Ammon's horn (tissue), 1 donor: ENCODE measurements around the gene SRPRA.
"Not testable (repeated sequence)": the region's sequence is repeated elsewhere in the genome, so short reads cannot be mapped to it uniquely, and the experiment has no call there.

Experiments used
- DNase-seq: peaks from one replicate; pipeline ENCODE4 v3.0.0-alpha.2; 2016; ENCODE audit warnings: low spot score

SRPRA gene

DNA sequence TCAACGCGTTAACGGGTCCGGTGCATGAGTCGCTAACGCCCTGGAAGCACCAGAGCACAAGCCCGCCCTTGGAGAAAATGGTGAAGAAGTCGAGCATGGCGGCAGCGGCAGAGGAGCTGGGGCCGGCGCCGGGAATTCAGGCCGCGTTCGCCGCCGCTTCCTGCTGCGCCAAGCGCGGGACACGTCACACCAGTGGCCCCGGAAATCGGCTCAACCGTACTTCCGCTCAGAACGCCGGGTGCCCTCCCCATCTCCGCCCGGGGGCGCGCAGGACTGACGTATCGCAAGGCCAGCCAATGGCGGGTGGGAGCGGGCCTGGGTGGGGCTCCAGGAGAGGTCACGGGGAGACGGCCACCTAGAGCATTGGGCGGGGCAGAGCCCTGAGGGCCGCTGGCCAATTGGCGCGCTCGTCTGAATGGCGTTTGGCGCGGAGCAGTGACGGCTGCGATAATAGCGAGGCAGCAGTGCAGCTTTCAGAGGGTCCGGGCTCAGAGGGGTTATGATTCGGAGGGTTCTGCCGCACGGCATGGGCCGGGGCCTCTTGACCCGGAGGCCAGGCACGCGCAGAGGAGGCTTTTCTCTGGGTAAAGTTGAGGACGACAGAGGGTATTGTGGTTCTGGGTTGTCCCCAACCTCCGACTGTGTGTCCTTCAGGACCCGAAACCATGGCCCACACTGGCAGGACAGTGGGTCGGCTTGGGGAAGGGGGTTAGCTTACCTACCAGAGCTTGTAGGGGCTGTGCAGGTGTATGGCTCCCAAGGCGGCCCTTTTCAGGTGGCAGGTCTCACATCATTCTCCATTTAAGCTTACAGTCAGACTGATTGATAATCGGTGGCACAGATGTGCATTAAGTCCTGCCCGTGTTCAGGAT, at the start of gene SRPRA, which contains the start of gene FOXRED1:
Gene SRPRA, minus strand, starts transcription at position 188 of the 872 bp plus-strand sequence. Its CDS starts 91 bp downstream, at position 97.
Gene FOXRED1, plus strand, starts transcription at position 447 of the 872 bp plus-strand sequence. Its CDS starts 53 bp downstream, at position 500.
- DNase-seq: peak; percentile 99

DNA sequence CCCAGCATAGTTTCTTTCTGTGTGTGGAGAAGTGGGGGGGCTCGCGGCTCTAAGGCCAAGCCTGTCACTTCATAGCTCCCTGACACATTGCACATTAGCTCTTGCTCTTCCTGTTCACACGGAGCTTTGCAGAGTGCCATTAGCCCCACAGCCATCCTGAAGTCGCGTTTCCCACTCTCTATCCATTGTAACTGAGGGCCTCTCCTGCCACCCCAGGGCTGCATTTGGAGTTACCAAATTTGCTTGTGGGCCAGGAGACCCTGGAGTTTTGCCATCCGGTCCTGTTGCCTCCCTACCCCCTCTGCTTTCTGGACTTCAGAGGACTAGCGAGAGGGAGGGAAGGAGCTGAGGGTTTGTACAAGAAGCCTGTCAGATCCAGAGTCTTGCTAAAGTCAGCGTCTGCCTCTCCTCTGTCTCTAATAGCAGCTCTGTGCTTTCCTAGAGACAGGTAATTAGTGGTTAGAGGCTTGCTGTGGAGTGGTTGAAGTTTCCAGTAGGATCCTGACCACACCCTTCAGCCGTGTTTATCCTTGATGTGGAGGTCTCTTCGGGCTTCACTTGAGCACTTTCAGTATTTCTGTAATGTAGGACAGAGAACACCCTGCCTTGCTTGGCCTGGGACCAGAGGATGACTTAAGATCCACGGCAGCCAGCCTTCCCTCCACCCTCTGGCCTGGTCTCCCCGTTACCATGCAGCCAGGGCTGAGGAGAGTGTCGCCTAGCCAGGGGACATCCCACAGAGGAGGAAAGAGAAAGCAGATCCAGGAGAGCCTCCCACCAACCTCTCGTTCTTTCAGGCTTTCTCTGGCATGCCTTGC, 49.3 kb upstream of the SRPRA start:
- DNase-seq: peak; percentile 69

- DNase-seq: no peak
These were observed 48.7 kb upstream of the SRPRA start for GRCh38 chr11:126317432-126317755.

DNA sequence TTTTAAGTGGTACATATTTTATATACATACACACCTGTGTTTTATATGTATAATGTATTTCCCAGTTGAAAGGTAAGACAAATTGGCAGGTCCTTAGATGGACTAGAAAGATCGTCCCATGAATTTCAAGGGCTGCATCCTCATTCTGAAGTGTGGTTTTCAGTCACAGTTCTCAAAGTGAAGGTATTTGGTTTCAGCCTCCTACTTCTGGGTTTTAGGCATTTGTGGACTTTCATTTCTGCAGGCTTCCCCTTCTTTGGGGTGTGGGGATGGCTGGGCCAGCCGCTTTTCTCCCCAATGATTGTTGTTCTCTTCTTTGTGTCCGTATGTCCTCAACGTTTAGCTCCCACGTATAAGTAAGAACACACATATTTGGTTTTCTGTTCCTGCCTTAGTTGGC, 45.1 kb upstream of the SRPRA start:
- DNase-seq: no peak

DNA sequence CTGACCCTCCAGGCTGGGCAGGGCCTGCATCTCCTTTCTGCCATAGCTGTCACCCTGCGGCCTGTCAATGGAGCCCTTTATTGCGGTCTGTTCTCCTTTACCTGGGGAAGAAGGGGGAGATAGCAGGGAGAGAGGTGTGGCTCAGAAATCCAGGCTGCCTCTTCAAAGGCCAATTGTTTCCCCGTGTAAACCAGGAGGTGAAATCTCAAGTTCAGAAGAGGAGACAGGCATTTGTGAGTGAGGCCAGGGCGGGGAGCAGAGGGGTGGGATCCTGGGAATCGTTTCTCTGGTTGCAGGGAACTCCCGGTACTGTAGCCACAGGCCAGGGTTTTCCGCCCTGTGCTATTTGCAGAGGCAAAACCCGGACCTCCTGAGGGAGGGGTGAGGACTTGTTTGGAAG, 44.3 kb upstream of the SRPRA start:
- no peak for DNase-seq

GRCh38 chr11:126311401-126312291, 43.0 kb upstream of the SRPRA start:
- DNase-seq: no peak

DNA sequence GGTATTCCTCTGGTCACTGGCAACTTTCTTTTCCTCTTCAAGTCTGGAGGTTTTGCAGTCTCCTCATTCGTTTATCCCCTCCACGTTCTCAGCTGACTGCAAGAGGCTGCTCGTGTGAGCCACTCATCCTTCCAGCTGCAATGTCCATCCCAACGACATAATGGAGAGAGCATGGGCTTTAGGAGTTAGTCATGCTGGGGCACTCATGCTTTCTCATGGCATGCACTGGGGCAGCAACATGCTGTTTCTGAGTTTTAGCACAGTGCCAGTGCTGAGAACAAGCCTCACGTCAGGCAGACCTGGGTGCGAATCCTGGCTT, 42.3 kb upstream of the SRPRA start:
- DNase-seq: no peak

- DNase-seq: peak; percentile 91
These were observed 41.7 kb upstream of the SRPRA start for GRCh38 chr11:126310200-126310991.

DNA sequence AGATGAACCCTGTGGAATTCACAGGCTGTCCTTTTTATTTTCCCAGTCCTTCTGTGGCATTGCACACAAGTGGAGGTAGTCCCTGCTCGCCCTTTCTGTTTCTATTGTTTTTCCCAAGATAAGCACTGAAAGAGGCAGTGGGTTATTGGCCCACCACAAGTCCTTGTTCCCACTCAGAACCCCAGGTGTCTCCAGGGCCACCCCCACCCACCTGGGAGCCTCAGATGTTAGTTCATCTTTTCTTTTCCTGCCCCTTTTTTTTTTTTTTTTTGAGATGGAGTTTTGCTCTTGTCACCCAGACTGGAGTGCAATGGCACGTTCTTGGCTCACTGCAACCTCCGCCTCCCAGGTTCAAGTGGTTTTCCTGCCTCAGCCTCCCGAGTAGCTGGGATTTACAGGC, 40.1 kb upstream of the SRPRA start:
- not testable (repeated sequence) for DNase-seq

DNA sequence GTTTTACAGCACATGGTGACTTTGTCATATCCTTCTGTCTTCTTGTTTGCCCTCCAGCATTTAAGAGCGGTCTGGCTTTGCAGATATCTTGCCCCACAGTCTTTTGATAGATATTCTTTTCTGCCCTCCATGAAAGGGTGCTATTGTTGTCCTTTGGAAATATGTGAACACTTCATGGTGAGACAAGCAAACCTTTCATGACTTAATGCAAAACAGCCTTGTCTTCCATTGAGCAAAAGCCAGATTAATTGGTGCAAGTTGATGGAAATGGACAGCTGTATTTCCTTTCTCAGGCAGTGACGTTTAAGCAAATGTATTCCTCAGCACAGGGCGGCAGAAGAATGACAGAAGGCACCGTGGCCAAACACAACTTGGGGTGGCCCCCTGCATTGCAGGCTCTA, 39.6 kb upstream of the SRPRA start:
- peak; percentile 77 for DNase-seq

GRCh38 chr11:126307706-126308105, 39.0 kb upstream of the SRPRA start:
- DNase-seq: peak; percentile 53

DNA sequence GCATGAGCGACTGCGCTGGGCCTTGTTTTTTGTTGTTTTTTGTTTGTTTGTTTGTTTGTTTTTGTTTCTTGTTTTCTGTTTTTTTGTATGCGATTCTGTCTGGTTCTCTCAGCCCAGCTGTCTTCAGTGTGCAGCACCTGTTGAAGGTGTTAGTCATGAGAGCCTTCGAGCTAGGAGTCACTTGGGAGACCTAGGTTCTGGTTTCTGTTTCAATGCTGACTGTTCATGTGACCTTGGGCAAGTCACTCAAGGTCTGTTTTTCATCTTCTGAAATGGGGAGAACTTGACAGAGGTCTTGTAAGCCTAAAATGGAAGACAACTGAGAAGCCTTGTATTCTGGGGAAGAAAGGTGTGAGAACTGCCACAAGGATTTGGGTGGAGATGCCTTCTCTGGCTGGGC, 37.0 kb upstream of the SRPRA start:
- DNase-seq: no peak

DNA sequence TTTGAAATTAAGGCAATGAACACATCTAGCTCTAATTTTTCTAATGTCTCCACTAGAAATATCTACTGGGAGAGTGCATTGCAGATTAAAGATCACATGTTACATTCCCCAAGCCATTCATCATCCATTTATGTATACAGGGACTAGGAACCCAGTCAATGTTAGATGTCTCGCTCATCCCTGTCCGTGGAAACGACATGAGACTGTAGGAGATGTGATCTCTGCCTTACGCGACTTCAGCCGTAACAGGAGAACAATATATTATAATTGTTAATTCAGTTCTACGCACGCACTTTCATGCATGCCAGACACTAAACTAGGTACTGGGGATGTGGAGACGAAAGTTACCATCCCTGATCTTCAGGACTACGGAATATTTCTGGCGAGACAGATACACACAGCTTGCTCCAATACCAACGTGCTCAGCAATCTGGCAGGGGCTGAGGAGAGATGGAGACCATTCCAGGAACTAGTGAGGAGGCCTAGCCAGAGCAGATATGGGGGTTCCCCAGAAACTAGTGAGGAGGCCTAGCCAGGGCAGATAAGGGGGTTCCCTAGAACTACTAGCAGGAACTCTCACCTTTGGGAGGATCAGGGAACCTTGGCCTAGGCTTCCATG, 35.9 kb upstream of the SRPRA start:
- DNase-seq: peak; percentile 49

DNA sequence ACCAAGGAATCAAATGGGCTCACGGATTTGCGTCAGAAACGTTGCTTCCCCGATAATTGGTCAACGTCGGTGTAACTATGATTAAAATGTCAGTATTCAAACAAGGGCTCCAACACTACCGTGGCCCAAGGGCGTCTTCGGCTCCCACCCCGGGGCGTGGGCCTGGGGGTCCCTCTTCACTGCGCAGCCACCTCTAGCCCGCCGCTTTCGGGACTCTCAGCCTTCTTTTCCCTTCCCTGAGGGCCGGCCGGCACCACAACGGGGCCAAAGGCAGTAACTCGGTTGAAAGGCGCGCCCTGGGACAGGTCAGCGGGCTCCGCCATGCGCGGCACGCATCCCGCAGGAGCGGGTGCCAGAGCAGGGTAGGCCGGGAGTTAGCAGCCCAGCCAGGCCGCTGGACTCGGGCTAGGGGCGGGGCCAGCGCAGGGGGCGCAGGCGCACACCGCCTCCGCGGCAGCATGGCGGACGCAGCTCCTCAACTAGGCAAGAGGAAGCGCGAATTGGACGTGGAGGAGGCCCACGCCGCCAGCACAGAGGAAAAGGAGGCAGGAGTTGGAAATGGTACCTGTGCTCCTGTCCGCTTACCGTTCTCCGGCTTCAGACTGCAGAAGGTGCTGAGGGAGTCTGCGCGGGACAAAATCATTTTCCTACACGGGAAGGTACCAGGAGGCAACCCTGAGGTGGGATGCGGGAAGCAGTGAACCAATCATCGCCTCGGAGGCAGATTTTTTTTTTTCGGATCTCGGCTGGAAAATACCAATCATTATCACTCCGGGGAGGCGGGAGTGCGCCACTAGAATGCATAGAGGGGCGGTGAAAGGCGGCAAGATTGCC, 35.1 kb upstream of the SRPRA start, which contains the start of gene DCPS:
Gene DCPS, plus strand, starts transcription at position 438 of the 834 bp plus-strand sequence. Its CDS starts 21 bp downstream, at position 459.
- peak; percentile 95 for DNase-seq

GRCh38 chr11:126297004-126297403, 28.3 kb upstream of the SRPRA start:
- DNase-seq: no peak

DNA sequence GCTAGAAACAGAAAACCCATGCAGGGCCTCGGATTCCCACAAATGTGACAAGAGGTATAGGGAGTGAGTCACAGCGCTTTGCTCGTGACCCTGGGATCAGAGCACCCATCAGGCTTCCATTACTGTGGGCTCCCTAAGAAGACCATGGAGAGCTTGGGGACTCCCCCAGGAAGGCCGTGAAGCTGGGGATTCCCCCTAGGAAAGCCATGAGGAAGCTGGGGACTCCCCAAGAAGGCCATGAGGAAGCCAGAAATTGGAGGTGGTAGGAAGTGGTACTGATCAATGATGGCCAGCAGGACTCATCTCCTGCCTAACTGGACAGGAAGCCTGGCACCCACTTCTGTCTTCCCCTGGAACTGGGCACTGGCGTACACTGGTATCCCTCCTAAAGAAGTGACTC, 25.0 kb upstream of the SRPRA start:
- DNase-seq: no peak

- DNase-seq: no peak
These were observed 22.2 kb upstream of the SRPRA start for GRCh38 chr11:126290887-126291286.

GRCh38 chr11:126288237-126288636, 19.5 kb upstream of the SRPRA start:
- DNase-seq: no peak

DNA sequence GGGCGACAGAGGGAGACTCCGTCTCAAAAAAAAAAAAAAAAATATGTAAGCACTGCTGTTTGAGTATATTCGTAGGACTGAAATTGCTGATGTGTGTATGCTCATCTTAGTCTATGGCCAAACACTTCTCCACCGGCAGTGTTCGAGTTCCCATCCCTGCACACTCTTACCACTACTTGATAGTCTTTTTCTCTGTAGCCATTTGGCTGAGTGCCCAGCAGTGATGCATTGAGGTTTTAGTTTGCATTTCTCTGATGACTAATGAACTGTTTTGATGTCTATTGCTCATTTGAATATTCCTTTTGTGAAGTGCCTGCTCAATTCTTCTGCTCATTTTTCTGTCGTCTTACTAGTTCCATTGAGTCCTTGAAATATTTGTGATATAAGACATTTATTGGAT, 16.1 kb upstream of the SRPRA start:
- DNase-seq: peak; percentile 48
